HuH-7.5 (cell line): Measurements from ENCODE around the gene RBM3.
"Not testable (repeated sequence)": the region's sequence is repeated elsewhere in the genome, so short reads cannot be mapped to it uniquely, and the experiment has no call there.

ENCODE experiments used
- DNase-seq: peaks from one replicate; pipeline ENCODE4 v3.0.0; 2011; ENCODE audit warnings: low spot score

Gene RBM3

DNA sequence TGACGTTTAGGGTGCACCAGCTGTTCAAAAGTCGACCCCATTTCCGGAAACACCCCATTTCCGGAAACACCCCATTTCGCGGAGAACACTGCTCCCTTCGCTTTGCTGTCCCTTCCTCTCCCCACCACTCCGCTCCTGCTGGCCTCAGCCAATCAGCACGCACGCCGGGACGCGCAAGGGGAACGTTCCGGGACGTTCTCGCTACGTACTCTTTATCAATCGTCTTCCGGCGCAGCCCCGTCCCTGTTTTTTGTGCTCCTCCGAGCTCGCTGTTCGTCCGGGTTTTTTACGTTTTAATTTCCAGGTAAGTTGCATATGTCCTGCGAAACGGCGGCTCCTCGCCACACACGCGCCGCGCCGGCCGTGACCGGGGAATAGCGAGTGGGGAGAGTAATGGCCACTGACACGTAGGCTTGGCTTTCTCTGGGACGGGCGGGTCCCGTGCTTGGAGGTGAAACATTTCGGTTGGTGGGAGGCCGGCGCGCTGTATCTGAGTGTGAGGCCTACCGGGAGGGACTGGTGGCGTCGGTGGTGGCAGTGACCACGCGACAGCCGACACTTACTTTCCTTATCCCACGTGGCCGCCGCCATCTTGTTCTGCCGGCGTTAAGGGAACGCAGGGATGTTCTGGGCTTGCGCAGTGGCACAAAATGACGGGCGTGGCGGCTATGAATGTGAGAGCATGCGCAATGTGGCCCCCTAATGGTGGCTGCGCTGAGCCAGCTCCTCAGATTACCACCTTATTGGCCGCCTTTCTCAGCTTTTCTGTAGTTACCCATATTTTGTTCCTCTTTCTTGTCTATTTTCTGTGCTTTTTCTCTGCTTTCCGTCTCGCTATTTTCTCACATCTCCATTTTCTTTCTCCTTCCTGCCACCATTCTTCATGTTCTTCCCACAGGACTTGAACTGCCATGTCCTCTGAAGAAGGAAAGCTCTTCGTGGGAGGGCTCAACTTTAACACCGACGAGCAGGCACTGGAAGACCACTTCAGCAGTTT, at the start of gene RBM3:
Gene RBM3, plus strand, starts transcription at position 215 of the 997 bp plus-strand sequence. Its CDS starts 697 bp downstream, at position 912.
- peak; percentile 86 for DNase-seq

GRCh38 chrX:48525853-48526252, 48.4 kb upstream of the RBM3 start:
- not testable (repeated sequence) for DNase-seq

DNA sequence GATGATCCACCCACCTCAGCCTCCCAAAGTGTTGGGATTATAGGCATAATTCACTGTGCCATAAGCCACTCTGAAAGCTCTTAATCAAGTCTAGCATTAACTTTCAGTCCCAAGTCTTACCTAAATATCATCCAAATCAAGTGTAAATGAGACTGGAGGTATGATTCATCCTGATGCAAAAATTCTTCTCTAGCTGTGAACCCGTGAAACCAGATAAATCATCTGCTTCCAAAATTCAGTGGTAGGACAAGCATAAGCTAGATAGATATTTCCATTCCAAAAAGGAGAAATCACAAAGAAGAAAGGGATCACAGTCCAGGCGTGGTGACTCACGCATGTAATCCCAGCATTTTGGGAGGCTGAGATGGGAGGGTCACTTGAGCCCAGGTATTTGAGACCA, 43.5 kb upstream of the RBM3 start:
- no peak for DNase-seq

- DNase-seq: no peak
Observed at GRCh38 chrX:48531358-48531959, 42.8 kb upstream of the RBM3 start.

GRCh38 chrX:48532161-48532560, 42.1 kb upstream of the RBM3 start:
- no peak for DNase-seq

DNA sequence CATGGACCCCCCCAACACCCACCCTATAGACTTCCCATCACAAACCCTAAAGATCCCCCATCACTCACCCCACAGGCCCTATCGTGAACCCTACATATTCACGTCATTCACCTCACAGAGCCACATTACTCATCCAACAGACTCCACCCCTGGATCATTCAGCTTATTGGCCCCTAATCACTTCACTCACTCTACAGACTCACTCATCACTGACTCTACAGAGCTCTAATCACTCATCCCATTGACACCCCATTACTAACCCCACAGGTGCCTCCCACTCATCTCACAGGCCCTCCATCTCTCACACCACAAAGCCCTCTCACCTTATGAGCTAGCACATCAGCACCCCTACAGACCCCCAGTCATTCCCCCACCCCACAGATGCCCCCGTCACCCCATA, 41.1 kb upstream of the RBM3 start:
- DNase-seq: no peak

GRCh38 chrX:48538641-48539344, 35.5 kb upstream of the RBM3 start:
- no peak for DNase-seq

DNA sequence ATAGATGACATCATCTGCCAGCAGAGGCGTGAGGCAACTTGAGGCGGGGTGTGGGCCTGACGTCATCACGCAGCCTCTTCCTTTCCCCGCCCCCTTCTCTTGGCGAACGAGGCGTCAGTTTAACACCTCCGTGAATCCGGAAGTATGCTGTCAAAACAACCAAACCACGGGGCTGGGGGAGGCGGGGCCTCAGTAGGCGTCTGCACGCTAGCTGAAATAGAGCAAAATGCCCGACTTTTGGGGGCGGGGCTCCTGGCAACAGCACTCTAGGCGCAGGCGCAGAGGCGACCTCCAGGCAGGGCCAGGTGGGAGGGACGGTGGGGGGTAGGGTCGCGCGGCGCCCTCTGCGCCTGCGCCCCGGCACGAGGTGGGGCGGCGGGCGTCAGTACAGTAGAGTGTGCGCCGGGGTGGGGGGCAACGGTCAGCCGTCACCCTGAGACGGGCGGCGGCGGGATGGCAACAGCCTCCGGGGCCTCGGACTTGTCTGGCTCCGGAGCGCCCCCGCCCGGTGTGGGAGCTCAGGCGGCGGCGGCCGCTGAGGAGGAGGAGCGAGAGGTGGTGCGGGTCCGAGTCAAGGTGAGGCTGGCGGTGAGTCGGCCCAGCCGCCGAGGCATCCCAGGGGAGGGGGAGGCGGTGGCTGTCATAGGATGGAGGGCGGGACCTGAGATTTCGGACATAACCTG, 34.8 kb upstream of the RBM3 start, which contains the start of gene TBC1D25:
Gene TBC1D25, plus strand, starts transcription at position 370 of the 683 bp plus-strand sequence. Its CDS starts 84 bp downstream, at position 454.
- DNase-seq: peak; percentile 82

- peak; percentile 40 for DNase-seq
Observed at GRCh38 chrX:48540028-48540375, 34.3 kb upstream of the RBM3 start.

DNA sequence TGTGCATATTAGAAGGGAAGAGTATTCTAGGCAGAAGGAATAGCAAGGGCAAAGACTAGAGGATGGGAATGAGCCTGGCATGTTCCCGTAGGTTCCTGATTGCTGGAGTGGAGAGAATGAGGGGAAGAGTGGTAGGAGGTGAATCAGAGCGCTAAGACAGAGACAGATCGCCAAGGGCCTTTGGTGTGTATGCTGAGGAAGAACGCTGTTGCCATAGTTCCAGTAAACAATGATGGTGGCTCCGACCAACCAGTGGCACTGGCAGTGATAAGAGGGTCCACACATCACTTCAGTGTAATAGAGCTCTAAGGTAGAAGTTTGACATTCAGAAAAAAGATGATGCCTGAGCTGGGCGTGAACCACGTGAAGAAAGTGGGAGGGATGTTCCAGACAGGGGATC, 33.8 kb upstream of the RBM3 start:
- DNase-seq: no peak

DNA sequence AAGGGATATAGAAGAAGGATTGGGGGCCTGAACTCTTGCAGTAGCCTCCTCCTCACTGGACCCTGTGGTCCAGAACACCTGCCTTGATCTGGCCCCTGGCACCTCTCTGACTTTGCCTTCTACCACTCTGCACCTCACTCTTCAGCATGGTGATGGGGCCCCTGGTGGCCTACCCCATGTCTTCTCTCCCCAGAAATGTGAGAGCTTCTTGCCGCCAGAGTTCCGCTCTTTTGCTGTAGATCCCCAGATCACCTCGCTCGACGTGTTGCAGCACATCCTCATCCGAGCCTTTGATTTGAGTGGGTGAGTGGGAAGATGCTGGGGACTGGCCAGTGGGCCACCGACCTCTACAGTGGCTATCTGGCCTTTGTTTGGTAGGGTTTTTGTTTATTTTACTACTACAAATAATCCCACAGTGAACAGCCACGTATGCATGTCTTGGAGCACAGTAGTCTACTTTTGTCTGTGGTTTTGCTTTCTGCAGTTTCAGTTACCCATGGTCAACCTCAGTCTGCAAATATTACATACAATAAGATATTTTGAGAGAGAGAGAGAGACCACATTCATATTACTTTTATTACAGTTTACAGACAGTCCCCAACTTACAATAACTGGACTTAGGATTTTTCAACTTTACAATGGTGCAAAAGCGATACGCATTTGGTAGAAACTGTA, 33.0 kb upstream of the RBM3 start:
- no peak for DNase-seq

- no peak for DNase-seq
Observed at GRCh38 chrX:48548871-48549270, 25.4 kb upstream of the RBM3 start.

- DNase-seq: not testable (repeated sequence)
Observed at GRCh38 chrX:48555731-48556325, 18.5 kb upstream of the RBM3 start.

DNA sequence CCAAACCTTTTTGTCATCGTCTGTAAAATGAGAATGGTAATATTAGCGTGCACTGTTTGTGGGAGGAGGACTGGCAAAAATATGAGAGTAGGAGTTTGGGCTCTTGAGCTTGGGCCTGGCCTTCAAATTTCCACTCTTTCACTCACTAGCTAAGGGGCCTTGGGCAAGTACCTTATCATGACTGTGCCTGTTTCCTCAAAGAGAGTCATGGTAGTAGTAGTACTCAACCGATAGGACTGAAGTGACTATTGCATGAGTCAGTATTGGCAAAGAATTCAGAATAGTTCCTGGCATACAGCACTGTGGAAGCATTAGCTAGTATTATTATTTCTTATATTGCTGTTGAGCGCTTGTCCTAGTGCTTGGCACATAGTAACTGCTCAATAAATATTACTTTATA, 16.0 kb upstream of the RBM3 start:
- no peak for DNase-seq

- no peak for DNase-seq
Observed at GRCh38 chrX:48559636-48560035, 14.6 kb upstream of the RBM3 start.

GRCh38 chrX:48560056-48560455, 14.2 kb upstream of the RBM3 start:
- no peak for DNase-seq

GRCh38 chrX:48560681-48561080, 13.6 kb upstream of the RBM3 start:
- no peak for DNase-seq

- DNase-seq: no peak
Observed at GRCh38 chrX:48569958-48570357, 4.3 kb upstream of the RBM3 start.

- no peak for DNase-seq
Observed at GRCh38 chrX:48573690-48574269, 504 bp upstream of the RBM3 start.

DNA sequence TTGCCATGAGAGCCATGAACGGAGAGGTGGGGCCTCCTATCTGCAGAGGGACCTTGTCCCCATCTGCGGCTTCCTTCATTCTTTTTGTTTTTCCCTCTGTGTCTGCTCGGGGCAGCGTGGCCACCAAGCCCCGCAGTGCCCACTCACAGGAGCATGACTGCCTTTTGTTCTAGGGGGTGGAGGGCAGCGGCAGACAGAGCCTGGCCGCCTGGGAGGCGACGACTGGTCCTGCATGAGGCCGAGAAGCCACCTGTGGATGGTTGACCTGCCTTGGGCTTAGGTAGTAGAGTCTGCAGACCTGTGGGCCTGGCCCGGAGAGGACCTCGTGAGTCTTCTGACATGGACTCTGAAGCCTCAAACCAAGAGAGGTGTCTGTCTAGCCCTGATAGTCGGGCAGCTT, 1.4 kb downstream of the RBM3 start:
- no peak for DNase-seq

DNA sequence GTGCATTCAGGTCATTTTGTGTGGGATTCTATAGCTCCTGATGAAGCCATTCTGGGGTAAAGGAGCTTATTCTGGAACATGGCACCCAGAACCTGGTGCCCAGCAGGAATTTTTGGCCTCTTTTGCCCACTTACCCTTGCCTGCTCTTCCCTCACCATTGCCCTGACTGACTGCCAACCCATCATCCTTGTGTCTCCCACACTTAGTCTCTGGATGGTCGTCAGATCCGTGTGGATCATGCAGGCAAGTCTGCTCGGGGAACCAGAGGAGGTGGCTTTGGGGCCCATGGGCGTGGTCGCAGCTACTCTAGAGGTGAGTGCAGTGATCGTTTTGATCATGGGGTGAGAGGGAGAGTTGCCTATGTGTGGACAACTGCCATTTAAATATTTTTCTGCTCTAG, 1.8 kb downstream of the RBM3 start:
- DNase-seq: no peak
